GM12873 (cell line): Measurements from ENCODE around the gene TNIP2.

Source experiments
- CTCF ChIP-seq: IDR thresholded peaks from 2 replicates; pipeline ENCODE4 v1.5.1; 2012; ENCODE audit warnings: low read depth, mild to moderate bottlenecking, moderate library complexity, low read length, control low read depth; ENCODE audit not compliant: insufficient read depth; ENCODE audit errors: missing control alignments

TNIP2 gene

GRCh38 chr4:2786794-2787229, 30.7 kb upstream of the TNIP2 start:
- TF ChIP-seq CTCF = no peak

- no peak for TF ChIP-seq CTCF
Observed at GRCh38 chr4:2786152-2786671, 30.1 kb upstream of the TNIP2 start.

GRCh38 chr4:2785613-2786012, 29.5 kb upstream of the TNIP2 start:
- no peak for TF ChIP-seq CTCF

GRCh38 chr4:2783790-2784189, 27.7 kb upstream of the TNIP2 start:
- no peak for TF ChIP-seq CTCF

GRCh38 chr4:2781911-2782310, 25.8 kb upstream of the TNIP2 start:
- no peak for TF ChIP-seq CTCF

- TF ChIP-seq CTCF = no peak
Observed at GRCh38 chr4:2771264-2771663, 15.1 kb upstream of the TNIP2 start.

GRCh38 chr4:2768921-2769336, 12.8 kb upstream of the TNIP2 start:
- TF ChIP-seq CTCF = no peak
